ENCODE measurements around the gene STK33.

STK33 gene

DNA sequence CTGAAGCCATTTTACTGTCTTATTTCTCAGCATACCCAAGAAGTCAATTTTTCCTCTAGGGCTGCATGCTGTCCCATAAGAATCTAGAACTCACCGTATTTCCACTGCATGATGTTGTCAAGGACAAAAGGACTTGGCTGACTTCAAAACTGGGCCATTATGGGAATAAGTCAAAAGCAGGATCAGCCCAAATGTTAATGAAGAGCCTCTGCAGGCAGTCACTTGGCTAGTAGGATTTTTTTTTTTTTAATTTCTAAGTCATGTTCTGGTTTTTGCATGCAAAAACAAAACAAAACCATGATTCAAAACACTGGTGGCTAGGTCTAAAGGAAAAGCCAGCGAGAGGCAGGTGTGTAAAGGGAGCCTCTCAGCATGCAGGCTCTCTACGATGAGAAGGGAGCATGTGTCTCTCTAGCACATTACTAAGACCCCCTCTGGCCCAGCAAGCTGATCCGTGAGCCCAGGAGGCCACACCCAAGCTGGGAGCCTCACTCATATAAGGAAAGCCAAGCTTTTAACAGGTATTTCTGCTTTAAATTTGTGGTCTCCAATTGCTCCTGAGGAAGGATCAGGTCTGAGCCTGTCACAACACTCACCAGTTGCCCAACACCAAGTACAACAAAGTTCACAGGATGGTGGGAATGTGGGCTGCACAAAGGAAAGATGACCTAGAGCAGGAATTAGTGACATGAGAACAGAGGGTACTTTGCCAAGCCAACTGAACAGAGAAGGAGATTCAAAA lies 21.4 kb upstream of the STK33 start:
- no peak for TF ChIP-seq CTCF (IDR thresholded peaks at IDR 0.05; ENCODE audit: low read depth, low read length)
- DNase-seq (ENCODE audit: low read depth in 2 of 2), result no peak
- H3K4me3 ChIP-seq (replicated peaks in 1 of 2; ENCODE audit: low read depth in 2 of 2, low read length in 2 of 2), result no peak overlapping the region

DNA sequence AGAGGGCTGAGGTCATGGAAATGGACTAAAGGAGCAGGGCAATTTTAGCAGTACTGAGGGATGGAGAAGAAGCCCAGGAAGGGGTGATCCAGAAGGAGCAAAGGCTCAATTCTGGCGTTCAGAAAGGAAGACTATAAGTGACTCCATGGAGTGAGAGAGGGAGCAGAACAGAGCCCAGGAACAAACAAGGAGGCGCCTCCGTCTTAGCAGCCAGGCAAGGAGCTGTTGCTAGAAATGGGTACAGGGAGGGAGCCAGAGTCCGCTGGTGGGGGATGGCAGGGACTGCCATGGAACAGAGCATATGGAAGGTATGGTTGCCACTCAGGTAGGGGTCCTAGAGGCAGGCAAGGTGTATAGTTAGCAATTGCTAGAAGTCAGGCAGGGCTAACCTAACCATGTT lies 20.5 kb upstream of the STK33 start:
- TF ChIP-seq CTCF (IDR thresholded peaks at IDR 0.05; ENCODE audit: low read depth, low read length), result no peak
- no peak overlapping the region for H3K4me3 ChIP-seq (replicated peaks in 1 of 2; ENCODE audit: low read depth in 2 of 2, low read length in 2 of 2)
- no peak for DNase-seq (ENCODE audit: low read depth in 2 of 2)

DNA sequence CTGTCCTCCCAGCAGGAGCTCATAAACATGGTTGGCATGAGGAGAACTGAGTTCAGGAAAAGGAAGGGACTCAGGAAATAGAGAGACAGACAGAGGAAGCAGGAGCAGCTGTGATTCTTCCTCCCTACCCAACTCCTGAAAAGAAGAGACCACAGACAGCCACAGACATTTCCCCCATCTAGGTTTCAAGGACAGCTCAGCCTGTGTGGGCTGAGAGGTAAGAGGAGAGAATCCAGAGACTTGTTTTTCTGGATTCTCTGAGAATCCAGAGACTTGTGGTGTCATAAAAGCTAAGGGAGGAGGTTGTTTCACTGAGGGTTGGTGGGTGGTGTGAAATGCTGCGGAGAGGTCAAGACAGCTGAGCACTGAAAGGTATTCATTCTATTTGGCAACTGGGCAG lies 19.0 kb upstream of the STK33 start:
- no peak for TF ChIP-seq CTCF (IDR thresholded peaks at IDR 0.05; ENCODE audit: low read depth, low read length)
- H3K4me3 ChIP-seq (replicated peaks in 1 of 2; ENCODE audit: low read depth in 2 of 2, low read length in 2 of 2), result no peak overlapping the region
- DNase-seq (ENCODE audit: low read depth in 2 of 2), result no peak

- H3K4me3 ChIP-seq (replicated peaks in 1 of 2; ENCODE audit: low read depth in 2 of 2, low read length in 2 of 2), result no peak overlapping the region
- no peak for TF ChIP-seq CTCF (IDR thresholded peaks at IDR 0.05; ENCODE audit: low read depth, low read length)
- no peak for DNase-seq (ENCODE audit: low read depth in 2 of 2)
Observed at GRCh38 chr11:8612522-8612921, 18.5 kb upstream of the STK33 start.

DNA sequence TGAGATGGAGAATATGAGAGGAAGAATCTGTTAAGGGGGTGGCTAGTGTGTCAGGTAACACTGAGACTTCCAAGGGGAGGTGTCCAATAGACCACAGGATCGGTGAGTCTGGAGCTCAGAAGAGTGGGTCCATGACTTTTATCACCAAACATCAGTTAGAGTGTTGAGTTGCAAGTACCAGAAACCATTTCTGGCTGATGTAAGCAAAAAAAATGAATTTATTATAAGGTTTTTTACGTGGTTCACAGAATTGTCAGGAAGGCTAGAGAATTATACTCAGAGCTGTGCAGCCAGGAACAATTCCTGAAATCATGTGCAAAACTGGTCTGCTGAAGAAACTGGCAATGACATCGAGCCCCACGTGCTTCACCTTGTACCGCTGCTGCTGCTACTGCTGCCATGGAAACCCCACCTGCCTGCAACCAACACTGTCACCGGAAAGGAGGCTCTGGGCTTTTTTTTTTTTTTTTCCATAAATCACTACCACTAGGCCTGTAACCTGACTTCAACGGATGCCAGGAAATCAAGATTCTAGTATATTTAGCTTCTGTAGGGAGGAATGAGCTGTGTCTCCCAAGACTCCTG lies 16.6 kb upstream of the STK33 start:
- no peak for TF ChIP-seq CTCF (IDR thresholded peaks at IDR 0.05; ENCODE audit: low read depth, low read length)
- H3K4me3 ChIP-seq (replicated peaks in 1 of 2; ENCODE audit: low read depth in 2 of 2, low read length in 2 of 2), result no peak overlapping the region
- peak in 1 of 2 donors; percentile 40 for DNase-seq (ENCODE audit: low read depth in 2 of 2)

GRCh38 chr11:8608652-8609051 lies 14.6 kb upstream of the STK33 start:
- H3K4me3 ChIP-seq (replicated peaks in 1 of 2; ENCODE audit: low read depth in 2 of 2, low read length in 2 of 2), result no peak overlapping the region
- peak; percentile 43 to 56 for DNase-seq (ENCODE audit: low read depth in 2 of 2)

More at GRCh38 chr11:8608652-8609051, 14.6 kb upstream of the STK33 start:
- TF ChIP-seq CTCF (IDR thresholded peaks at IDR 0.05; ENCODE audit: low read depth, low read length), result no peak
